22Rv1 (cell line): ENCODE data around the gene ARID1B.
A peak's percentile ranks its signal among the peaks of the same experiment; 100 is the strongest.

Source experiments
- H3K27ac ChIP-seq: fragments of 450-650 bp; 2 replicates; pipeline ENCODE4 v1.5.1; 2017
- CTCF ChIP-seq: fragments of 450-650 bp; IDR thresholded peaks from 2 replicates; pipeline ENCODE4 v1.5.1; 2017; ENCODE audit warnings: mild to moderate bottlenecking
- ZFX ChIP-seq: fragments of 450-650 bp; IDR thresholded peaks from 2 replicates; pipeline ENCODE4 v1.6.1; 2017; ENCODE audit warnings: antibody characterized with exemption, borderline replicate concordance

The ARID1B gene

GRCh38 chr6:156925718-156926607 is 148.8 kb downstream of the ARID1B start:
- H3K27ac ChIP-seq: peak overlapping the region; percentile 18; the same call in 1 of the 2 replicates
- TF ChIP-seq ZFX (no peak), CTCF (no peak)

- TF ChIP-seq CTCF (no peak), ZFX (no peak)
- no peak overlapping the region for H3K27ac ChIP-seq
Measured at GRCh38 chr6:156928126-156928525, 150.9 kb downstream of the ARID1B start.

- no peak for TF ChIP-seq CTCF
- no peak for TF ChIP-seq ZFX
- H3K27ac ChIP-seq: no peak overlapping the region
Measured at GRCh38 chr6:156928972-156929371, 151.8 kb downstream of the ARID1B start.

GRCh38 chr6:156931283-156931682 is 154.1 kb downstream of the ARID1B start:
- no peak for TF ChIP-seq CTCF
- no peak for TF ChIP-seq ZFX
- no peak overlapping the region for H3K27ac ChIP-seq

GRCh38 chr6:156933201-156934068 is 156.3 kb downstream of the ARID1B start:
- peak; percentile 27; the same call in 1 of the 2 replicates for TF ChIP-seq CTCF
- TF ChIP-seq ZFX: no peak
- peak overlapping the region; percentile 85 for H3K27ac ChIP-seq

GRCh38 chr6:156934069-156934460 is 156.9 kb downstream of the ARID1B start:
- TF ChIP-seq CTCF (no peak), ZFX (no peak)
- peak overlapping the region; percentile 85 for H3K27ac ChIP-seq

GRCh38 chr6:156935000-156935399 is 157.8 kb downstream of the ARID1B start:
- TF ChIP-seq CTCF (no peak), ZFX (no peak)
- no peak overlapping the region for H3K27ac ChIP-seq
